ENCODE measurements around the gene SGMS2.

SGMS2 gene

DNA sequence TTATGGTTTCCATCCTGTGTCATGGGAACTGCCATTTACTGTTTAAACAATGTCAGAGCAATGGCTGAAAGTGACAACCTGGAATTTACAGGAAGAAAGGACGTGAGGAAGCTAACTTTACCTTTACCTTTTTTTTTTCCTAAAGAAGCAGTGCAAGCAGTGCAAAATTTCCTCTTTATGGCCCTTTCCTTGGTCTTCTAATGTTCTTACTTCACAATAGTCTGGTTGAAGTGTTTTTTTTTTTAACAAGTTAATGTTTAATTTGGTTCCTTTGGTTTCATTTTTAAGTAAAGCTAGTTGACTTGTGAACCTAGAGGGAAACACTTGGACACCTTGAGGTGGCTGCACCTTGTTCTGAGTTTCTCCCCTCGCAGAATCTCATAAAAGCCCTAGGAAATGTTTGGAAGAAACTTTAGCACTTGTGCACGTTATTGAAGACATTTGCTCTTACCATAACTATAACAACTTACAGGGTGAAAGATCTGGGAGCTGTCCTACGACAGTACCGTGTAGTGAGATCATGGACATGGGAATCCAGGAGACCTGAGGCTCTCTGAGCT, 1.8 kb downstream of the SGMS2 start:
- no peak for FAIRE-seq
- DNase-seq (ENCODE audit: insufficient read length, low spot score): no peak
- TF ChIP-seq POLR2A (IDR thresholded peaks at IDR 0.05; ENCODE audit: low read depth, low read length) (no peak), POU2F2 (IDR thresholded peaks at IDR 0.05; ENCODE audit: low read depth, low read length) (no peak), TAF1 (IDR thresholded peaks at IDR 0.05; ENCODE audit: low read depth, low read length) (no peak), PAX5 (IDR thresholded peaks at IDR 0.05; ENCODE audit: insufficient read depth, low read length, severe bottlenecking) (no peak), POLR2AphosphoS5 (IDR thresholded peaks at IDR 0.05; ENCODE audit: low read depth, low read length) (no peak), SPI1 (IDR thresholded peaks at IDR 0.05; ENCODE audit: low read depth, low read length) (no peak)

DNA sequence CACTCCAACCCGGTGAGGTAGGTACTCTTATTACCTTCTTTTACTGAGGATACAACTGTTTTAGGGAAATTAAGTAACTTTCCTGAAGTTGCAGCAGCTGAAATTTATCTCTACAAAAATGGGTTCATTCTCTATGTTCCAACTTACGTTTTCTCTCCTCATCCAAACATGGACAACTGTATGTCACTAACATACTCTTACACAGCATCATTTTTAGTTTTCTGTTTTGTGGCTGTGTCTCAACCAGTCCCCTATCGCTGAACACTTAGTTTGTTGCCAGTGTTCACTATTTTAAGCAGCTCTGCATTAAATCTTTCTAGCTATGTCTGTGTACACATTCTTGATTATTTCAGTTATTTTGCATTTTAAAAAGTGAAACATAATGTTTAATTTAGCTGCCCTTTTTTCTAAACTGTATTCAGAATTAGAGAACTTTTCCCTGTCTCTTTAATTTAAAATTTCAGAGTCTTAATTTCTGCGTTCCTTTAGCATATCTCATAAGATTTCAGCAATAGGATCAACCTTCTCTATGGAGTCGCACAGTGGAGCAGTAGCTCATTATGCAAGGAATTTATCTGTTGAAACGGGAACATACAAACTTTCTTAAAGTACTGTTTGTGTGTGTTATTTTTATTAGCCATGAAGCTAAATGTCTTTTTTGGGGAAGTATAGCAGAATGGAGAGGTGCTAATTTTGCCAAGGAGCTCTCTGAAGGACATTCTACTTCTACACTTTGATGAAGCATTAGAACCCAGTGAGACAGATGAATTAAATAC, 3.8 kb downstream of the SGMS2 start:
- no peak for TF ChIP-seq POU2F2 (IDR thresholded peaks at IDR 0.05; ENCODE audit: low read depth, low read length)
- no peak for TF ChIP-seq SPI1 (IDR thresholded peaks at IDR 0.05; ENCODE audit: low read depth, low read length)
- TF ChIP-seq POLR2A (IDR thresholded peaks at IDR 0.05; ENCODE audit: low read depth, low read length): no peak
- TF ChIP-seq TAF1 (IDR thresholded peaks at IDR 0.05; ENCODE audit: low read depth, low read length): no peak
- no peak for TF ChIP-seq POLR2AphosphoS5 (IDR thresholded peaks at IDR 0.05; ENCODE audit: low read depth, low read length)
- no peak for TF ChIP-seq PAX5 (IDR thresholded peaks at IDR 0.05; ENCODE audit: insufficient read depth, low read length, severe bottlenecking)
- DNase-seq (ENCODE audit: insufficient read length, low spot score): no peak
- FAIRE-seq: no peak

DNA sequence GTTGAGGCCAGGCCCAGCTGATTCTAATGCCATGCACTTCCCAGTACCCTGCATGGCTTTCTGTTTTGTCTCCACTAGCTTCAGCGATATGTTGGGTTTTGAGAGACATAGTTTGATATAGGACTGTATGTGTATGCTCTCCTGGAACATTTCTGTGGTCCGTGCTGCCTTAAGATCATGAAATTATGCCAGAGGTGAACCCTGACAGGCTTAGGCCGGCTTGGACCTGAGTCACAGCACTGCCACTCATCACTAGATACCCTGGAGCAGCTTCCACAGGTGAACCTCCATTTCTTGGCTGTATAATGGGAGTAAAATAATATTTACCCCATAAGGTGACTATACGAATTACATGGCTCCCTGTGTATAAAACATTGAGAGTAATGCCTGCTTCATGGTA, 6.4 kb downstream of the SGMS2 start:
- TF ChIP-seq PAX5 (IDR thresholded peaks at IDR 0.05; ENCODE audit: insufficient read depth, low read length, severe bottlenecking) (no peak), TAF1 (IDR thresholded peaks at IDR 0.05; ENCODE audit: low read depth, low read length) (no peak), POLR2A (IDR thresholded peaks at IDR 0.05; ENCODE audit: low read depth, low read length) (no peak), SPI1 (IDR thresholded peaks at IDR 0.05; ENCODE audit: low read depth, low read length) (no peak), POLR2AphosphoS5 (IDR thresholded peaks at IDR 0.05; ENCODE audit: low read depth, low read length) (no peak), POU2F2 (IDR thresholded peaks at IDR 0.05; ENCODE audit: low read depth, low read length) (no peak)
- FAIRE-seq: no peak
- no peak for DNase-seq (ENCODE audit: insufficient read length, low spot score)

DNA sequence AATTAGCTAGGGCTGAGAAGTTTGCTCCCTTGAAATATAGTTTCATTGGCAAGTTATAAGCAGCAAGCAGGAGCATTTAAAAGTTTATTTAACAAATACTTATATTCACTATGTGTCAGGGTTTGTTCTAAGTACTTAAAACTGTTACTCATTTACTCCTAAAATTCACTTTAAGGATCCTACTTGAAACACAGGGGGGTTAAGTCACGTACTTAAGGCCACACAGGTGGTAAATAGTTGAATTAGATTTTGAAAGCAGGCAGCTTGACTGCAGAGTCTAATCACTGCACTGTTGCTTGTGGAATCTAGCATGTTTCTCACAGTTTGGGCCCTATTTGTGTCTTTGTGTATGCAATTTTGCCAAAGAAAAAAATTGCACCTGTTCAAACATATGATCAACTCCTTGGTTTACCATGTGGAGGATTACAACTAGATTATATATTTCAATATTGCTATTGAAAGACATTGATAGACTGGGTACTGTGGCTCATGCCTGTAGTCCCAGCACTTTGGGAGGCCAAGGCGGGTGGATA, 7.6 kb downstream of the SGMS2 start:
- FAIRE-seq (no peak), DNase-seq (ENCODE audit: insufficient read length, low spot score) (no peak)

DNA sequence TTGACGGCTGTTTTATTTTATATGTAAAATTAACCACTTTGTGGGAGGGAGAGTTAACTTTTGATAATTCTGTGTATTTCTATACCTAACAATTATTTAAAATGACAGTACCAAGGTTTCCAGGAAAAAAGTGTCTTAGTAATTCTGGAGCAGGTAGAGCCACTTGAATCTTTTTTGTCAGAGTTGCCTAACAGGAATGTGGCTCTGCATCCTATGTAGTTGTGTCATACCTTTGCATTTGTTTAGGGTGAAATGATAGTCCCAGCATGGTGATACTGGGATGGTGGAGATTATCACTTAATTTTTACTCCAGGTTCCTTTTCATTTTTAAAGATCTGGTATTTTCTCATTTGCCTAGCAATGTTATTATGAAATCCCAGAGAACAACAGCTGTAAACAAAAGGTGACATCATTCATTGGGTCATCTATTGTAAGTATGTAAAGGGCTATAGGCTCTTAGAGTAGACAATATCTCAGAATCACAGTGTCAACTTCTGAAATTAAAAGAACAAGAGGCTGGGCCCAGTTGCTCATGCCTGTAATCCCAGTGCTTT, 9.6 kb downstream of the SGMS2 start:
- no peak for TF ChIP-seq POLR2A (IDR thresholded peaks at IDR 0.05; ENCODE audit: low read depth, low read length)
- FAIRE-seq (no peak), DNase-seq (ENCODE audit: insufficient read length, low spot score) (no peak)

More for the DNA sequence above, 7.6 kb downstream of the SGMS2 start:
- no peak for TF ChIP-seq POLR2A (IDR thresholded peaks at IDR 0.05; ENCODE audit: low read depth, low read length)
- no peak for TF ChIP-seq PAX5 (IDR thresholded peaks at IDR 0.05; ENCODE audit: insufficient read depth, low read length, severe bottlenecking)
- no peak for TF ChIP-seq POU2F2 (IDR thresholded peaks at IDR 0.05; ENCODE audit: low read depth, low read length)
- TF ChIP-seq POLR2AphosphoS5 (IDR thresholded peaks at IDR 0.05; ENCODE audit: low read depth, low read length): no peak
- no peak for TF ChIP-seq SPI1 (IDR thresholded peaks at IDR 0.05; ENCODE audit: low read depth, low read length)
- TF ChIP-seq TAF1 (IDR thresholded peaks at IDR 0.05; ENCODE audit: low read depth, low read length): no peak

DNA sequence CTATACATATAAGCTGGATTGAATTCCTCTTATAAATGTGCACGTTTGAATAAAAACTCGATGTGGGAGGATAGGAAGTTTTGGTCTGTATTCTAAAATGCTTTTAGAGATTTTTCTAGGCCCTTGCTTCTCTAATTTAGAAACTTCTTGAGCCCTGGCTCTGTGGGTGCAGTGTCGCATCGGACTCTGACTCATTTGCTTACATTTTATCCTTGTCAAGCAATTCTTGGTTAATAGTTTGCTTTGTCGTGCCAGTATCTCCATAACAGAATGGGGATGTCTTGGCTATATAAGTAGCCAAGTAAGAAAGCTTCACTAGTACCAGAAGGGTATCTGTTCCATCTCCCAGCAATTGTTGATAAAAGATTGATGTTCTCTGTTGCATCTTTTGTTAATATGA, 10.7 kb downstream of the SGMS2 start:
- DNase-seq (ENCODE audit: insufficient read length, low spot score): no peak
- TF ChIP-seq PAX5 (IDR thresholded peaks at IDR 0.05; ENCODE audit: insufficient read depth, low read length, severe bottlenecking) (no peak), TAF1 (IDR thresholded peaks at IDR 0.05; ENCODE audit: low read depth, low read length) (no peak), SPI1 (IDR thresholded peaks at IDR 0.05; ENCODE audit: low read depth, low read length) (no peak), POLR2A (IDR thresholded peaks at IDR 0.05; ENCODE audit: low read depth, low read length) (no peak), POLR2AphosphoS5 (IDR thresholded peaks at IDR 0.05; ENCODE audit: low read depth, low read length) (no peak), POU2F2 (IDR thresholded peaks at IDR 0.05; ENCODE audit: low read depth, low read length) (no peak)
- FAIRE-seq: no peak

DNA sequence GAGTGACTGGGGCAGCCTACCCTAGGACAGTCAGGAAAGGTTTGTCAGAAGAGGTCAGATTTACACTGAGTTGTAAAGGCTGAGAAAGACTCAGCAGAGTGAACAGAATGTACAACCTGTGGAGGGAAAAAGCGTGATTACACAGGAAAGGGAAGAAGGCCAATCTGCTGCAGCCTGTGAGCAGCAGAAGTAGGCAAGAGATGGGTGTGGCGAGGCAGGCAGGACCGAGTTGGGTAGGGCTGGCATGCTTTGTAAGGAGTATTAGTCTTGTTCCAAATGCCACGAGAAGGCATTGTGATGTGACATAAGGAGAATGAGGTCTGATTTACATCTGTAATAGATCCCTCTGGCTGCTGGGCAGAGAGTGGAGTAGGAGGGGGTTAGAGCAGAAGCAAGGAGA, 12.6 kb downstream of the SGMS2 start:
- DNase-seq (ENCODE audit: insufficient read length, low spot score): no peak
- no peak for FAIRE-seq
- TF ChIP-seq POU2F2 (IDR thresholded peaks at IDR 0.05; ENCODE audit: low read depth, low read length) (no peak), SPI1 (IDR thresholded peaks at IDR 0.05; ENCODE audit: low read depth, low read length) (no peak), PAX5 (IDR thresholded peaks at IDR 0.05; ENCODE audit: insufficient read depth, low read length, severe bottlenecking) (no peak), POLR2AphosphoS5 (IDR thresholded peaks at IDR 0.05; ENCODE audit: low read depth, low read length) (no peak), TAF1 (IDR thresholded peaks at IDR 0.05; ENCODE audit: low read depth, low read length) (no peak), POLR2A (IDR thresholded peaks at IDR 0.05; ENCODE audit: low read depth, low read length) (no peak)

DNA sequence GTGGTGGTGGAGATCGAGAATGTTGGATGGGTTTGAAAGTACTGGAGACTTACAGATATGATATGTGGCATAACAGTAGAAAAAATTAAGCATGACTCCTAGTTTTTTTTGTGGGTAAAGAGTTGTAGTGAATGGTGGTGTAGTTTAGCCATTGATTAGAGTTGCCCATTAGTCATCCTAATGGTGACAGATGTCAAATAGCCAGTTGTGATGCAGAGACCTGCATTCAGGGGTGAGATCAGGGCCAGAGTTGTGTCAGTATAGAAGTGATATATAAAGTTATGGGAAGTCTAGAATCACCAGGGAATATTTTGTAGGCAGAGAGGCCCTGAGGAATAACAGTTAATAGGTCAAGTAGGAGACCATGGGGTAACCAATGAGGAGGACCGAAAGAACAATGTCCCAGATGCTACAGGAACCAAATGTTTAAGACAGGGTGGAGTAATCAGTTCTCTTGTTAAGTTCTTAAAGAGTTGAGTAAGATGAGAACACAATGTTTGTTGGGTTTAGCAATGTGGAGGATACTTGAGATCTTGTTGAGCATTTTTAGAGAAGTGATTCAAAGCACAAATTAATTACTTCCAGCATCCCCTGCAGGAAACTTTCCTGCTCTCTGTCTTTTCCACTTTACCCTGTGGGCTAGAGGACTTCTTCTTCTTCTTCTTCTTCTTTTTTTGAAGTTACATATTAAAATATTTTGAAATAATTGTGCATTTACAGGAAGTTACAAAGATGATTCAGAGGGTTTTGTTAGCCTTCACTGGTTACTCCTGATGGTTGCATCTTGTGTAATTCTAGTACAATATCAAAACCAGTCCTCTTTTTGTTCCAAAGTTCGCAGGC, 13.3 kb downstream of the SGMS2 start:
- FAIRE-seq (no peak), DNase-seq (ENCODE audit: insufficient read length, low spot score) (no peak)
- TF ChIP-seq PAX5 (IDR thresholded peaks at IDR 0.05; ENCODE audit: insufficient read depth, low read length, severe bottlenecking): no peak
- no peak for TF ChIP-seq POLR2AphosphoS5 (IDR thresholded peaks at IDR 0.05; ENCODE audit: low read depth, low read length)
- no peak for TF ChIP-seq POU2F2 (IDR thresholded peaks at IDR 0.05; ENCODE audit: low read depth, low read length)
- TF ChIP-seq POLR2A (IDR thresholded peaks at IDR 0.05; ENCODE audit: low read depth, low read length): no peak
- TF ChIP-seq TAF1 (IDR thresholded peaks at IDR 0.05; ENCODE audit: low read depth, low read length): no peak
- no peak for TF ChIP-seq SPI1 (IDR thresholded peaks at IDR 0.05; ENCODE audit: low read depth, low read length)
